Measurements from ENCODE around the gene CWC15. TPM values are rescaled to one million over a fixed set of nuclear protein-coding genes. Genes with fewer than 3 reads are reported as not detected.

Gene CWC15
- total RNA-seq, 1 experiment from 2014 or later, result 48.6 TPM

- CTCF ChIA-PET, result no interaction called here
- TF ChIP-seq CTCF (IDR thresholded peaks at IDR 0.05; ENCODE audit: unreplicated experiment), result no peak
- Mint-ChIP-seq H3K36me3 (ENCODE audit: insufficient read depth, unreplicated experiment) (peaks cover 17% of the 10 kb centered on the region), H3K4me3 (ENCODE audit: low read depth, unreplicated experiment) (no peak overlapping the region), H3K27me3 (ENCODE audit: unreplicated experiment) (no peaks in the 10 kb centered on the region), H3K4me1 (ENCODE audit: low read depth, unreplicated experiment) (peaks cover 9% of the 10 kb centered on the region), H3K27ac (ENCODE audit: unreplicated experiment) (peak overlapping the region; percentile 41), H3K9me3 (ENCODE audit: low read depth, unreplicated experiment) (no peaks in the 10 kb centered on the region)
- no TSS peak for BruUV-seq (replicated peaks)
- no peak for DNase-seq
- intact Hi-C loops (cut with micrococcal nuclease; ENCODE audit: unreplicated experiment), result loop anchor here (5.0 kb wide), 1 partner anchor 172 kb away; no protein-coding TSS in a partner anchor
These were observed 2.2 kb upstream of the CWC15 start for GRCh38 chr11:94975599-94975998.

GRCh38 chr11:94974178-94974577 is 822 bp upstream of the CWC15 start:
- intact Hi-C loops (cut with micrococcal nuclease; ENCODE audit: unreplicated experiment), result no loop called here
- Mint-ChIP-seq H3K36me3 (ENCODE audit: insufficient read depth, unreplicated experiment) (peaks cover 24% of the 10 kb centered on the region), H3K4me3 (ENCODE audit: low read depth, unreplicated experiment) (peak overlapping the region; percentile 98), H3K9me3 (ENCODE audit: low read depth, unreplicated experiment) (no peaks in the 10 kb centered on the region), H3K4me1 (ENCODE audit: low read depth, unreplicated experiment) (peaks cover 9% of the 10 kb centered on the region), H3K27ac (ENCODE audit: unreplicated experiment) (peak overlapping the region; percentile 98), H3K27me3 (ENCODE audit: unreplicated experiment) (no peaks in the 10 kb centered on the region)
- DNase-seq, result no peak
- no TSS peak for BruUV-seq (replicated peaks)
- CTCF ChIA-PET, result no interaction called here
- no peak for TF ChIP-seq CTCF (IDR thresholded peaks at IDR 0.05; ENCODE audit: unreplicated experiment)

- peaks cover 36% of the 10 kb centered on the region for H3K36me3 Mint-ChIP-seq (ENCODE audit: insufficient read depth, unreplicated experiment)
- no peak for DNase-seq
- H3K4me1 Mint-ChIP-seq (ENCODE audit: low read depth, unreplicated experiment), result peaks cover 9% of the 10 kb centered on the region
- CTCF ChIA-PET, result interaction anchor here (0.9 kb wide), 1 partner anchor 96 kb away, joined by 3 read pairs; no protein-coding TSS in a partner anchor
- BruUV-seq (replicated peaks), result no TSS peak
- peak overlapping the region; percentile 98 for H3K4me3 Mint-ChIP-seq (ENCODE audit: low read depth, unreplicated experiment)
- TF ChIP-seq CTCF (IDR thresholded peaks at IDR 0.05; ENCODE audit: unreplicated experiment), result no peak
- H3K9me3 Mint-ChIP-seq (ENCODE audit: low read depth, unreplicated experiment), result no peaks in the 10 kb centered on the region
- intact Hi-C loops (cut with micrococcal nuclease; ENCODE audit: unreplicated experiment), result loop anchor here (2.0 kb wide), 1 partner anchor 96 kb away; no protein-coding TSS in a partner anchor
- H3K27ac Mint-ChIP-seq (ENCODE audit: unreplicated experiment), result peak overlapping the region; percentile 27
- H3K27me3 Mint-ChIP-seq (ENCODE audit: unreplicated experiment), result no peaks in the 10 kb centered on the region
These were observed 657 bp downstream of the CWC15 start for GRCh38 chr11:94972700-94973098.

- no peak for TF ChIP-seq CTCF (IDR thresholded peaks at IDR 0.05; ENCODE audit: unreplicated experiment)
- DNase-seq, result no peak
- no TSS peak for BruUV-seq (replicated peaks)
- no peak overlapping the region for H3K4me3 Mint-ChIP-seq (ENCODE audit: low read depth, unreplicated experiment)
- H3K4me1 Mint-ChIP-seq (ENCODE audit: low read depth, unreplicated experiment), result no peaks in the 10 kb centered on the region
- H3K27me3 Mint-ChIP-seq (ENCODE audit: unreplicated experiment), result no peaks in the 10 kb centered on the region
- peaks cover 53% of the 10 kb centered on the region for H3K36me3 Mint-ChIP-seq (ENCODE audit: insufficient read depth, unreplicated experiment)
- CTCF ChIA-PET, result no interaction called here
- no peak overlapping the region for H3K27ac Mint-ChIP-seq (ENCODE audit: unreplicated experiment)
- intact Hi-C loops (cut with micrococcal nuclease; ENCODE audit: unreplicated experiment), result loop anchor here (5.0 kb wide), 1 partner anchor 346 kb away; no protein-coding TSS in a partner anchor
- H3K9me3 Mint-ChIP-seq (ENCODE audit: low read depth, unreplicated experiment), result no peaks in the 10 kb centered on the region
These were observed 4.9 kb downstream of the CWC15 start for GRCh38 chr11:94968334-94968958.

Measured in Calu3 (cell line).